ENCODE data around the gene CHGA. TPM values are rescaled to one million over a fixed set of nuclear protein-coding genes. Genes with fewer than 3 reads are reported as not detected.

The CHGA gene
- total and polyA plus RNA-seq, 2 donors from 2014 or later = 0.38 to 6.6 TPM

DNA sequence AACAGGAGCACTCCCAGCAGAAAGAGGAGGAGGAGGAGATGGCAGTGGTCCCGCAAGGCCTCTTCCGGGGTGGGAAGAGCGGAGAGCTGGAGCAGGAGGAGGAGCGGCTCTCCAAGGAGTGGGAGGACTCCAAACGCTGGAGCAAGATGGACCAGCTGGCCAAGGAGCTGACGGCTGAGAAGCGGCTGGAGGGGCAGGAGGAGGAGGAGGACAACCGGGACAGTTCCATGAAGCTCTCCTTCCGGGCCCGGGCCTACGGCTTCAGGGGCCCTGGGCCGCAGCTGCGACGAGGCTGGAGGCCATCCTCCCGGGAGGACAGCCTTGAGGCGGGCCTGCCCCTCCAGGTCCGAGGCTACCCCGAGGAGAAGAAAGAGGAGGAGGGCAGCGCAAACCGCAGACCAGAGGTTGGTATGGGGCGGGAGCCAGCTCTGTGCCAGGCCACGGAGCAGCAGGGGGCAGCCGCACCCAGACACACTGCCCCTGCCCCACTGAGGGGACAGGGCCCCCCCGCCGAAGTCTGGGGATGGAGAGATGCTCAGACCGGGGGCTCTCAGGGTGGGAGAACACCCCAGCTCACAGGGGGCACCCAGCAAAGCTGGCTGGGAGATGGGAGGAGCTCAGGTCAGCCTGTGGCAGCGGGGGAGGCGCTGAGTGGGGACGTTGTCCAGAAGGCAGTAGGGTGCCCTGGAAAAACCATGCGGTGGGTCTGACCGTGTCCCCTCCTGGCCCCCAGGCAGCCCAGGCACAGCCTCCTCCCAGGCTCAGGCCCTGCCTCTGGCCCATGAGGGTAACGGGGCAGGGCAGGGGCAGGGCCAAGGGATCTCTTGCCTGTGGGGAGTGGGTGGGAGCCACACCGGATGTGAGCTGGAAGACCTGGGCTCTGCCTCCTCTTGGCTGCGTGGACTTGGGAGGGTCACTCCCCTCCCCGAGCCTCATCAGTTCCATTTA, 9.8 kb downstream of the CHGA start:
- Histone ChIP-seq H3K4me1 (ENCODE audit: control insufficient read depth in 2 of 3, insufficient read depth in 2 of 3, low read depth in 1 of 3, low read length in 3 of 3) (no peaks in the 10 kb centered on the region), H3K27me3 (ENCODE audit: control insufficient read depth, insufficient read depth, low read length) (no peaks in the 10 kb centered on the region), H3K9me3 (ENCODE audit: control insufficient read depth in 2 of 3, insufficient read depth in 1 of 3, low read length in 3 of 3) (no peaks in the 10 kb centered on the region), H3K4me3 (ENCODE audit: low read length in 3 of 3) (no peak overlapping the region), H3K9ac (ENCODE audit: low read length in 3 of 3) (no peak overlapping the region), H3K36me3 (ENCODE audit: control insufficient read depth in 2 of 3, insufficient read depth in 3 of 3, low read length in 3 of 3) (peaks cover 0 to 6% (median 0%) of the 10 kb centered on the region in 3 donors), H3K27ac (ENCODE audit: low read depth in 2 of 2, low read length in 2 of 2) (no peak overlapping the region)
- FAIRE-seq (no peak), DNase-seq (peak in 1 of 5 donors; percentile 40)
- TF ChIP-seq, protein P1, sequence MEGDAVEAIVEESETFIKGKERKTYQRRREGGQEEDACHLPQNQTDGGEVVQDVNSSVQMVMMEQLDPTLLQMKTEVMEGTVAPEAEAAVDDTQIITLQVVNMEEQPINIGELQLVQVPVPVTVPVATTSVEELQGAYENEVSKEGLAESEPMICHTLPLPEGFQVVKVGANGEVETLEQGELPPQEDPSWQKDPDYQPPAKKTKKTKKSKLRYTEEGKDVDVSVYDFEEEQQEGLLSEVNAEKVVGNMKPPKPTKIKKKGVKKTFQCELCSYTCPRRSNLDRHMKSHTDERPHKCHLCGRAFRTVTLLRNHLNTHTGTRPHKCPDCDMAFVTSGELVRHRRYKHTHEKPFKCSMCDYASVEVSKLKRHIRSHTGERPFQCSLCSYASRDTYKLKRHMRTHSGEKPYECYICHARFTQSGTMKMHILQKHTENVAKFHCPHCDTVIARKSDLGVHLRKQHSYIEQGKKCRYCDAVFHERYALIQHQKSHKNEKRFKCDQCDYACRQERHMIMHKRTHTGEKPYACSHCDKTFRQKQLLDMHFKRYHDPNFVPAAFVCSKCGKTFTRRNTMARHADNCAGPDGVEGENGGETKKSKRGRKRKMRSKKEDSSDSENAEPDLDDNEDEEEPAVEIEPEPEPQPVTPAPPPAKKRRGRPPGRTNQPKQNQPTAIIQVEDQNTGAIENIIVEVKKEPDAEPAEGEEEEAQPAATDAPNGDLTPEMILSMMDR (IDR thresholded peaks at IDR 0.05; ENCODE audit: borderline replicate concordance, extremely low read depth, insufficient read depth) = no peak
- intact Hi-C loops (cut with DNase I) = no loop called here

DNA sequence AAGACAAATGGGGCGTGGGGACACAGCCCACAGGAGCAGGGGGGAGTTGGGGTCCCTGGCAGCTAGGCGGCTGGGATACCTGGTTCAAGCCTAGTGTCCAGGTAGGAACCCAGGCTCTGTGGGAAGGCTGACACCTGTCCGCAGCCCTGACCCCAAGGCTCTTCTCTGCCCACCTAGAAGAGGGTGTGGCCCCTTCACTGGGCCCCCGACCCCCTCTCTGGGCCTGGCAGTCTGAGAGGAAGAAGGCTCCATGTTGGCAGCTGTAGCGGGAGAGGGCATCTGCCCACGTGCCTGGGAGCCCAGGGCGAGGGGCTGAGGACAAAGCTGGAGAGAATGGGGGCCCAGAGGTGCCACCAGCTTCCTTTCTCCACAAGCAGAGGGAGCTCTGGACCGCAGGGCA, 10.5 kb downstream of the CHGA start:
- intact Hi-C loops (cut with DNase I) = no loop called here
- H3K4me3 ChIP-seq (ENCODE audit: low read length in 3 of 3) = no peak overlapping the region
- H3K4me1 ChIP-seq (ENCODE audit: control insufficient read depth in 2 of 3, insufficient read depth in 2 of 3, low read depth in 1 of 3, low read length in 3 of 3) = no peaks in the 10 kb centered on the region
- H3K27me3 ChIP-seq (ENCODE audit: control insufficient read depth, insufficient read depth, low read length) = no peaks in the 10 kb centered on the region
- no peak overlapping the region for H3K9ac ChIP-seq (ENCODE audit: low read length in 3 of 3)
- no peak for FAIRE-seq
- no peaks in the 10 kb centered on the region for H3K9me3 ChIP-seq (ENCODE audit: control insufficient read depth in 2 of 3, insufficient read depth in 1 of 3, low read length in 3 of 3)
- TF ChIP-seq, protein P1 (IDR thresholded peaks at IDR 0.05; ENCODE audit: borderline replicate concordance, extremely low read depth, insufficient read depth) = no peak
- no peak for DNase-seq
- H3K36me3 ChIP-seq (ENCODE audit: control insufficient read depth in 2 of 3, insufficient read depth in 3 of 3, low read length in 3 of 3) = peaks cover 0 to 6% (median 0%) of the 10 kb centered on the region in 3 donors
- no peak overlapping the region for H3K27ac ChIP-seq (ENCODE audit: low read depth in 2 of 2, low read length in 2 of 2)

- Histone ChIP-seq H3K4me1 (ENCODE audit: control insufficient read depth in 2 of 3, insufficient read depth in 2 of 3, low read depth in 1 of 3, low read length in 3 of 3) (no peaks in the 10 kb centered on the region), H3K36me3 (ENCODE audit: control insufficient read depth in 2 of 3, insufficient read depth in 3 of 3, low read length in 3 of 3) (peaks cover 0 to 6% (median 0%) of the 10 kb centered on the region in 3 donors), H3K27ac (ENCODE audit: low read depth in 2 of 2, low read length in 2 of 2) (no peak overlapping the region), H3K27me3 (ENCODE audit: control insufficient read depth, insufficient read depth, low read length) (no peaks in the 10 kb centered on the region), H3K9ac (ENCODE audit: low read length in 3 of 3) (no peak overlapping the region), H3K4me3 (ENCODE audit: low read length in 3 of 3) (no peak overlapping the region), H3K9me3 (ENCODE audit: control insufficient read depth in 2 of 3, insufficient read depth in 1 of 3, low read length in 3 of 3) (no peaks in the 10 kb centered on the region)
- FAIRE-seq (no peak), DNase-seq (peak in 1 of 5 donors; percentile 29)
- intact Hi-C loops (cut with DNase I) = no loop called here
- TF ChIP-seq, protein P1 (IDR thresholded peaks at IDR 0.05; ENCODE audit: borderline replicate concordance, extremely low read depth, insufficient read depth) = no peak
These were observed 11.5 kb downstream of the CHGA start for GRCh38 chr14:92934196-92935085.
